GM18519 (cell line): ENCODE measurements around the gene PRPS1.
A peak's percentile ranks its signal among the peaks of the same experiment; 100 is the strongest.
"Not testable (repeated sequence)": the region's sequence is repeated elsewhere in the genome, so short reads cannot be mapped to it uniquely, and the experiment has no call there.

ENCODE experiments used
- ATAC-seq: cut with Tn5 transposase; IDR thresholded peaks from one replicate; pipeline ENCODE4 v1.9.1; 2021; ENCODE audit warnings: mild to moderate bottlenecking, moderate library complexity; ENCODE audit not compliant: unreplicated experiment, low FRiP score

PRPS1 gene

DNA sequence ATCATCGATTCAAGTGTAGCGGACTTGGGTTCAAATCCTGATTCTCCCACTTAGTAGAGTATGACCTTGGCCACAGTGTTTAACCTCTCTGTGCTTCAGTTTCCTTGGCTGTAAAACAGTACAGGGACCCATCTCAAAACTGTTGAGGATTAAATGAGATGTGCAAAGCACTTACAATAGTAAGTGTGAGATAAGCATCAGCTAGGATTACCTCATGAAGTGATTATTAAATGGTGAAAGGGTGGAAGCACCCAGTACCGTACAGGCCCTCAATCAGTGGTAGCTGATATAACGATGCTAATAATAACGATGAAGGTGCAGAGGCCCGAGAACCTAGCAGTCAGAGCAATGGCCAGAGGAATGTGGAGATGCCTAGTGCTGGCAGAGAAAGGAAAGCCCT, 45.1 kb downstream of the PRPS1 start:
- ATAC-seq = peak; percentile 6

DNA sequence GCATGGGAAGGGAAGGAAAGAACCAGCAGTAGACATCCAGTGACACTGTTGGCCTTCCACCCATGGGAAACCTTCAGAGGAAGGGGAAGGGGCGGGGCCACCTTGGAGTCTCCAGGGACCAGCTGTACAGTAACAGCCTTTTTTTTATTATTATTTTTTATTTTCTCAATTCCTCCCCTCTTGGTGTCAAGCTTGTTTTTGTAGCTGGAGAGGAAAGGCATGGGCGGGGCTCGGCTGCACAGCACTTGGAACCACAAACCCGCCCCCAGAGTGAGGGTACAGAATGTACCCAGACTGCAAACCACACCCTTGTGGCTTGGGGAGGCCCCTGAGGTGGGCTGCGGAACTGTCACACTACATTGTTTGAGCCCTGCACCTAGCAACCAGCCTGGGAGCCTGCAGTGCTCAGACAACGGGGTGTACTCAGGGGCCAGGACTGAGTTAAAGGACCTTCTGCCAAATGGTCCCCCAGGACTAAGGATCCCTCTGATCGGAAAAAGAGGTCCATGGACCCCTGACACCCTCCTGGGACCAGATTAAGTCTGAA, 45.7 kb downstream of the PRPS1 start:
- ATAC-seq = peak; percentile 91

DNA sequence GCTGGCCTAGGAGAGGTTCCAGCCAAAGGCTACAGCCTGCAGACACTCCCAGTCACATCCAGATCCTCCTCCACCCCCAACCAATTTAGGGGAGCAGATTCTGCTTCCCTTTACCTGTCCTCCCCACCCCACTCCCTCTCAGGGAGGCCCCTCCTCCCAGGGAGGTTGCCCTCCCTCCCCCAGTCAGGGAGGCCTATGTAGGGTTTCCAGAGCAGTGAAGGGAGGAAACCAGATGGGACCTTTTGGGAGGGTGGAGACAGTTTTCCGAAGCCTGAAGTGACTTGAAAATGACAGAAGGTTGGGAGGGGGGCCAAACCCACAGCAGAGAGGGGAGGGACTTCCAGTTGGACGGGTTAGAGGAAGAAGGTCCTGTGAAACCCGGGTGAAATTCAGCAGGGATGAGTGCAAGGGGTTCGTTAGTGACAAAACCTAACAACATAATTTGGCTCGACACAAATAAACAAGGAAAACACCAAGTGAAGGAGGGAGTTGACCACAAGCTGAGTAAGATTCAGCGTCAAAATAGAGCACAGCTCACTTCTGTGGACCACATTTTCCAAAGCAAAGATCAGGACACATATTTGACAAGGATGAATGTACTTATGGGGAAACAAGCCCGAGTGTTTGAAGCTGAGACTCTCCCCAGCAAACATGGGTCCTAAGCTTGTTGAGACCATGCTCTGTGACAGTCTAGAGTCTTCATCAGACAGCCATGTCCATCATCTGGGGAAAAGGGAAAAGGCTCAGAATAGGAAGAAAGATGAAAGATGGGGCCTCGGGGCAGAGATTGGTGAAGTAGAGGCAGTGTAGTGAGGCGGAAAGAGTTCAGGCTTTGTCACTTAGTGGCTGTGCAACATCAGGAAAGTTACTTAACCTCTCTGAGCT, 46.4 kb downstream of the PRPS1 start:
- no peak for ATAC-seq

DNA sequence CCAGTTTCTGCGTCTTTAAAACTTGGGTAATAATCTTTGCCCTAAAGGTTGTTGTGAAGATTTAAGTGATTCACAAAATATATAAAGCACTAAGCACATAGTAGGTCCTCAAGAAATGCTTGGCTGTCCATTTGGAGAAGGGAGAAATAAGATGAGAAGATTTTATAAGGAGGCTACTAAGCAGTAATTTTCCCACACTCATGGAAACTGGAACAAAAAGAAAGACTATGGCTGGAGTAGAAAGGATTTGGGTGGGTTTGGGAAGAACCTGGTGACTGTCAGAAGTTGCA, 47.0 kb downstream of the PRPS1 start:
- ATAC-seq = no peak

DNA sequence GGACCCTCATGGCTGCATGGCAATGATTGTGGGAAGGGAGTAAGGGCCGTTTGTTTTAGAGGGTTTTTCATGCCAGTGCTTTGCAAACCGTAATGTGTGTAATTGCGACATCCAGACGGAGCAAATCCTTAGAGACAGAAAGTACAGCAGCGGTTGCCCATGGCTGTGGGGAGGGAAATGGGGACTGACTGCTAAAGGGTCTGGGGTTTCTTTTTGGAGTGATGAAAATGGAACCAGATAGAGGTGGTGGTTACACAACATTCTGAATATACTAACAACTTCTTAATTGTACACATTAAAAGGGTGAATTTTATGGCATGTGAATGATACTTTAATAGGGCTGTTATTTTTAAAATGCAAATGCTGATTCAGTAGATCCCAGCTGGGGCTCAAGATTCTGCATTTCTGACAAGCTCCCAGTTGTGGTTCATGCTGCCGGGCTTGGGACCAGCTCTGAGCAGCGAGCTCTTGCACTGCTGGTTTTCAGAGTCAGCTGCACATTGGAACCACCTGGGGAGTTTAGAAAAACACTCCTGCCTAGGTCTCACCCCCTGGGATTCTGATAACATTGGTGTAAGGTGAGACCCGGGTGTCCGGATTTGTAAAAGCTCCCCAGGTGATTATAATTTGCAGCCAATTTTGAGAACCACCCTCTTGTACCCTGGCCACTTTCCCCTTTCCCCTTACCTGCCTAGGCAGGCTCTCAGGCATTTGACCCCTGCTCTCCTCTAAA, 47.7 kb downstream of the PRPS1 start:
- no peak for ATAC-seq

DNA sequence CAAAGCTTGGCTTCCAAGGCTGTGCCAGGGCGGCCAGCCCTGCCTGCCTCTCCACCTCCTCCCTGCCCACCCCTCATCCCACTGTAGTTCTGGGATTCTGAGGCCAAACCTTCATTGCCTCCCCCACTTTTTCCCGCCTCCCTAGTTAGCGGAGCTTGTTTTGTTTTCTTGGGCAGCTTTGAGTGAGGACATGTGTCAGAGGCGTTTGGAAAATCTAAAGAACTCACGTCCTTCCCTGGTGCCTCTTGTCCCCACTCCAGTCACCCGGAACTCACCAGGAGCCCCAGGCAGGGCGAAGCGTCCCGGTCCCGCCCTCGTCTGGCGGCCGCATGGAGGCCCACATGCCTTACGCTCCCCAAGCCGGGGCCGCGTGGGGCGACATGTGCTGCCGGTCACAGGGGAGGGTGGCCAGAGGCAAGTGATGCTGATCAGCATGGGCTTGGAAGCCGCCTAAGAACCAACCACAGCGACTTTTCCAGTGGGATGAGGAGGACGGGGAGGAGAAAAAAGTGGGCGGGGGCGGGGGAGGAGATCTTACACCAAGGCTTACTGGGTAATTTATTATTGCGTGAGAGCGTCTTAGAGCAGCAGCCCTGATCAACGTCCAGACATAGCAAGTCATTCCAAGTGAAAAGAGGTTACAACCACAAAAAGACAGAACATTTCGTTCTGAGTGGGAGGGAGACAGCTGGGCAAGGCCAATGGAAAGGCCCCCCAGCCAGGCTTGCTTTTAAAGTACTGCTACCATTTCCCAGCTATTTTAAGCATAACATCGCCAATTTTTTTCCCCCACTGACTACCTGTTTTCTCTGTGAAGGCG, 48.5 kb downstream of the PRPS1 start:
- ATAC-seq = no peak

DNA sequence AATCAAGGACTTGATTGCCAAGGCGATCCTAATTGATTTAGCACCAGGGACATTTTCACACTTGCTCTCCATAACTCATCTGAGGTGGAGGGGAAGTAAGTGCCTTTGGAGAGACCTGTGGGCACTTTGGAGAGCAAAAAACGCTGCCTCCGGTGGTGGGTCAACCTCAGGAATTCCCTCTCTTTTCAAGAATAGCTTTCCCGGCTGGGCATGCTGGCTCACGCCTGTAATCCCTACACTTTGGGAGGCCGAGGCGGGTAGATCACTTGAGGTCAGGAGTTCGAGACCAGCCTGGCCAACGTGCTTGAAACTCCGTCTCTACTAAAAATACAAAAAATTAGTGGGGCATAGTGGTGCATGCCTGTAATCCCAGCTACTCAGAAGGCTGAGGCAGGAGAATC, 49.2 kb downstream of the PRPS1 start:
- ATAC-seq = no peak

DNA sequence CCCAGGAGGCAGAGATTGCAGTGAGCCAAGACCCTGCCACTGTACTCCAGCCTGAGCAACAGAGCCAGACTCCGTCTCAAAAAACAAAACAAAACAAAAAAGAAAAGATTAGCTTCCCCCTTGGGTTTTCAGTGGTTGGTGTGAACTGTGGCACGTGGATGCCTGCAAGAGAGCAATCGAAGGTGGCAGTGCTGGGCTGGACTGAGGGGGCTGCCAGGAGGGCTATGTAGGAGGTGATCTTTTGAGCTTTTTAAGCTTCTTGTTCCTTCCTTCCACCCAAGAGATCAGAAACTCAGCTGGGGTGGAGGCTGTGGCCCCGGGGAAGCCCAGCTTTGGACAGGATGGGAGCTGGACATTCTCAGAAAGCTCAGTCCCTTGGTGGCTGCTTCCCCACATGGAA, 49.6 kb downstream of the PRPS1 start:
- ATAC-seq = no peak

DNA sequence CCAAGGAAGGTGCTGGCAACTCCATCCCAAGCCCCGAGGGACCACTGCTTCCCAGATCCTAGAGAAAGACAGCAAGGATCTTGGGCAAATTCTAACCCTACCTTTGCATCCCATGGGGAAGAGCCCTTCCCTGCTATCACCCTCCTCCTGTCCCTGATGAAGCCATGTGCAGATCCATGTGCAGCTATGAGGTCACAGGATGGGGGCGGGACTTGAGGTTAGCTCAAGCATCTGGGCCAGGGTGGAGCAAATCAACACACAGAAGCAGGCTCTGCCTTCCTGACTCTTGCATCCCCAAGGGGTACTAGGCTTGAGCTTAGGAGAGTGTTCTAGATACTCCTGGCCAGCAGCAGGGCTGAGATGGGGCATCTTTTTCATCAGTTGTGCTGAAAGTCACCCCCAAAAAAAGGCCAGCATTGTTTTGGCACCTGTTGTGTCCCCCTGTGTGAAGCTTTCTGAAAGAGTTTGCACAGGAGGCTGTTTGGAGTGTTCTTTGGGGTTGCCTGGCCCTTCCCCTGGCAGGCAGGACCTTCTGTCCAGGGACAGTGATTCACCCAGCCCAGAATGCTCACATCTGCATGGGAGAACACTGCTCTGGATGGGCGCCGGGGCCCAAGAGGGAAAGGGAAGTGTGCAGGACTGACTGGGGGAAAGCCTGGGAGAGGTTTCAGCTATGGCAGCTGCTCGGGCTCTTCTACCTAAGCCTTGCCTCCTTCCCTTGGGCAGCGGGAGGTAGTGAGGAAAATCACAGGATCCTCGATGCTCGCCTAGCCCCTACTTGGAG, 50.8 kb downstream of the PRPS1 start:
- no peak for ATAC-seq

DNA sequence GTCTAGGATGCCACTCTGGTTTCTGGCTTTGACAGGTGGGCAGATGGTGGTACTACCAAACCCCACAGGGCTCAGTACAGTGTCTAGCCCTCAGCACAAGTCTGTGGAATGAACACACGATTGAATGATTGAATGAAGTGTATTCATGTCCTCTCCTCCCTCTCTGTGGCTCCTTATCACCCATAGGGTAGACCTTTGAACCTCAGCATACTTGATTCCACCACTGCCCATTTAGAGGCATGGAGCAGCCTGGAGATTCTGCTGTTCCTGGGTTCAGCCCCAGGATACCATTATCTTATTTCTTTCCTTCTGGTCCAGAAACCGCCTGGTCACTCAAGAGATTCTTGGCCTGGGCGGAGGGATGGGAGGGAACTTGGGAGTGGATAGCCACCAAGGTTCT, 53.9 kb downstream of the PRPS1 start:
- no peak for ATAC-seq

DNA sequence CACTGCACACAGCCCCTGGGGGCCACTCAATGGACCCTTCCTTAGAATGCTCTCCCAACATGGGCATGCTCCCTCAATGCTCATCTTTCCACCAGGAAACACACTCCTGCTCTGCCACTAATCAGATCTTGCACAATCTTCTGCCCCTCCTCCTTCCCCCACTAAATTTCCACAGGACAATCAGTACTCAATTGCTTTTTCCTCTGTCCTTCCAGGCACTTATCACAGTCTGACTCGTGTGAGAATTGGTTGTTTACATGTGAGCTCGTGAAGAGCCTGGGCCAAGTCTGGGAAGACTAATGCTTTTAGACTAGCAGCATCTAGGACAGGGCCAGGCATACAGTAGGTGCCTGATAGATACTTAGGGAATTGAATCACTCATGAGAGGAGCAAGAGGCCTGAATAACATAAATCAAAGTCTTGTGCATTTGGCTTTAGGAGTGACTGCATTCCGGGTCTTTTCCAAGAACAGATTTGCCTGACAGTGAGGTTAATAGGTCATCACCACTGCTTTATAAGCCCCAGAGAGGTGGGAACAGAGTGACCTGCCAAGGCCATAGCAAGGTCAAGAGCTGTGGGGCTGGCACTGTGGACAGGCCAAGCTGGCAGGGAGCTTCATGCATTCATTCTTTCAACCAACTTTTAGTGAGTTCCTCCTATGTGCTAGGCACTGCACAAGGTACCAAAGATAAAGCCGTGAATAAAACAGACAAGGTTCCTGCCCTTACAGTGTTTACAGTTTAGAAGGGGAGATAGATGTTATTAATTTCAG, 55.0 kb downstream of the PRPS1 start:
- no peak for ATAC-seq

DNA sequence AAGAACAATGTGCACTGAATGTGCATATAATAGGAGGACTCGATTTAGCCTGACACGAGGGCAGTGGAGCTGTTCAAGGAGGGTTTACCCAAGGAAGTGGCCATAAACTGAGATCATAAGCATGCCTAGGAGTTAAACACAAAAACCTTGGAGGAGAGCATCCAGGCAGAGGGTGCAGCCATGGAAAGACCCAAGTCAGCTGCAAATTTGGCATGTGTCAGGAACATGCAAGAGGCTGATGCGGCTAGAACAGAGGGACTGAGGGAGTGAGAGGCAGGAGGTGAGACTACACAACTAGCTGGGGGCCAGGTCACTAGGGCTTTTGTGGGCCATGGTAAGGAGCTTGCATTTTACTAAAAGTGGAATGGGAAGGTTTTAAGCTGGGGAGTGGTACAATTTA, 55.6 kb downstream of the PRPS1 start:
- ATAC-seq = no peak

DNA sequence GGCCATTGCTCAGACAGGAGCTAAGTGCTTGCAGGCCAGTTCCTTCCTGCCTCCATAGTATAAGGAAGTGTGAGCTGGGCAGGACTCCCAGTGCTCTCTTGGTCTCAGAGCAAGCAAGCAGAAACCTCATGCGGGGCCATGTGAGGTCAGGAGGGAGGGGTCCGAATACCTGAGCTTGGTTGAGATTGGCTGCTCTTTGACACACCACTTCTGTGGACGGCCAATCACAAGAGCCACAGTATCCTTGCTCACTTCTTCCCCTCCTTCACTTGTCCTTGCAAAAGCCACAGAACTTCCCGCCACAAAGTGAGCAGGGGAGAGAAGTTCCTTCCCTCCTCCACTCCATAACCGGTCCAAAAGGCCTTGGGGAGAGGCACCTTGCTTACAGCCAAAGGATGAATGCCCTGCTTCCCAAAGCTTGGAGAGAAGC, 56.7 kb downstream of the PRPS1 start:
- ATAC-seq = peak; percentile 92

DNA sequence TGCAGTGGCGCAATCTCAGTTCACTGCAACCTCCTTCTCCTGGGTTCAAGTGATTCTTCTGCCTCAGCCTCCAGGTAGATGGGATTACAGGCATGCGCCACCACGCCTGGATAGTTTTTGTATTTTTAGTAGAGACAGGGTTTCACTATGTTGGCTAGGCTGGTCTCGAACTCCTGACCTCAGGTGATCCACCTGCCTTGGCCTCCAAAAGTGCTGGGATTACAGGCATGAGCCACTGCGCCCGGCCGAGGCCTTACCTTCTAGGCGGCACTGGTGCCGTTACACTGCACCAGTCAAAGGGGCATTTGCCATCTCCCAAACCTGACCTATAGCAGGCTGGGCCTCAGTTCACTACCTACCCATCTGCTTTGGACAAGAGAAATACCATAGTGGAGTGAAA, 57.3 kb downstream of the PRPS1 start:
- ATAC-seq = not testable (repeated sequence)

DNA sequence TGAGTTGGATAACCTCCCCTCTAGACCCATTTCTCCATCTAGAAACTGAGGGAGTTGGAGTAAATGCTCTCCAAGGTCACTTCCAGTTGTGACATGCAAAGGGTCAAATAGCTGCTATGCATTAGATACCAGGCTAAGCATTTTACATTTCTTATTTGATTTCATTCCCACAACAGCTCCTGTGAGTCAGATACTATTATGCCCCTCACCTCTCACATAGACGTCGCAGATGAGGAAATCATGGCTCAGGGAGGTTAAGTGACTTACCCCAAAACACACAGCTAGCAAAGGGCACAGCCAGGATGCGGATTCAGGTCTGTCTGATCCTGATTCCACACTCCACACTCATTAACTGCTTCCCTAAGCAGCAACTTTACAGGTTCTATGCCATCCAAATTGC, 57.7 kb downstream of the PRPS1 start:
- no peak for ATAC-seq

DNA sequence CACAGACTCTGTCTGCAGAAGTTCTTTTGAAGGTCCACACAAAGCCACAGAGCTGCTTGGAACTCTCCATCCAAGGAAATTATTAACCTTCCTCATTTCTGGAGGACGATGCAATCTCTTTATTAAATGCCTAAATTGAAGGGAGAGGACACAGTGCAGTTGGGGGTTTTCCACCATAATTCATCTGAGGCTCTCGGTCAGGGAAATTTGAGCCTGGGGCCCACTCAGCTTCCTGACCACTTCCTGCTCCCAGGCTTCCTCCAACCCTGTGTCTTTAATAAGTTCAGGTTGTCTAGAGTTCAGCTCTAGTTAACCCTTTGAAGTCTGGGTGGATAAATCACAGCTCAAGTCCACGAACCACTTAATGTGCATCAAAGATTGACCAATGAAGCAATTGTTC, 58.5 kb downstream of the PRPS1 start:
- no peak for ATAC-seq

DNA sequence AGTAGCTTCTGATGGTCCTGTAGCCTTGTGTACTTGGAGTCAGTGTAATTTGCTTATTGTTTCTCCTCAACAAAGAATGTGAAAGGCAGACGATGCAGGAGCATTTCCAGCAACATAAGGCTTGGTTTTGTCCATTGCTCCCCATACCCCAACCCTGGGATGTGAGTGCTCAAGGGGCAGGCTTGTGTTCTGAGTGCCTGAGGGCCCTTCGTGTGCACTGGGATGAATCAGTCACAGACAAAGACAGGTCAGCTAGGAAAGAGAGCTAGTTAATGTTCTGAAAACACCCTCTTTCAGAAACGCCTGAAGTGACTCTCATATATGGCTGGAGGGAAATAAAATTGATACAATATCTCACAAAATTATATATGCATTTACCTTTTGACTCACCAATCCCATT, 59.1 kb downstream of the PRPS1 start:
- ATAC-seq = no peak

DNA sequence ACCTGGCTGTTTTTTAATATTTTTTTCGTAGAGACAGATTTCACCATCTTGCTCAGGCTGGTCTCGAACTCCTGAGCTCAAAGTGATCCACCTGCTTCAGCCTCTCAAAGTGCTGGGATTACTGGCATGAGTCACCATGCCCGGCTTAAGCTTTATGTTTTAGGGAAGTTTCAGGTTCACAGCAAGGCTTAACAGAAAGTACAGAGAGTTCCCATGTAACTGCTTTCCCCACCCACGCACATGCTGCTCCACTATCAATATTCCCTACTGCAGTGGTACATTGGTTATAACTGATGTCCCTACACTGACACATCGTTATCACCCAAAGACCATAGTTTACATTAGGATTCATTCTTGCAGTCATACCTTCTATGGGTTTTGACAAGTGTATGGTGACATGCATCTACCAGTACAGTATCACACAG, 62.7 kb downstream of the PRPS1 start:
- no peak for ATAC-seq

DNA sequence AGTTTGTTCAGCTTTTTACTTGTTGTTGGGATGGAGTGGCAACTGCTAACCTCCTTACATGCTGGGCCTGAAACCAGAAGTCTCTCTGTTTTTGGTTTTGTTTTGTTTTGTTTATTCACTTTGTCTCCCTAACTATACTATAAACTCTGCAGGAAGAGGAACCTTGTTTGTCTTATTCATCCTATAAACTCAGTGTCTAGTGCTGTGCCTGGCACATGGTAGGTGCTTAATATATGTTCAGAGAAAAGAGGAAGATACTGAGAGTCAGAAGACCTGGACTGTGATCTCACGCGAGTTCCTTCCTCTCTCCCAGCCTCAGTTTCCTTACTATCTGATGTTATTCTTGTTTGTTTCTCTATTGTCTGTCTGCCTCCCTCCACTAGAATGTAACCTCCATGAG, 71.3 kb downstream of the PRPS1 start:
- no peak for ATAC-seq
